A549 (cell line): ENCODE results near the gene PTPN6.

ENCODE experiments used
- CEBPB ChIP-seq, 2 experiments: fragments of >200 bp in 1 of 2; sonication (Bioruptor Twin) in 1 of 2; formaldehyde crosslinking in 1 of 2; IDR thresholded peaks; 2 replicates each; pipeline ENCODE4 v1.6.1; 2012 to 2016
- CTCF ChIP-seq: fragments of >200 bp; sonication (Bioruptor Twin); formaldehyde crosslinking; IDR thresholded peaks from 3 replicates; pipeline ENCODE4 v1.5.1; 2016
- EP300 ChIP-seq, 2 experiments: fragments of >200 bp; sonication (Bioruptor Twin); formaldehyde crosslinking; IDR thresholded peaks; 2 replicates in 1 of 2; 3 replicates in 1 of 2; pipeline ENCODE4 v1.6.1; 2016 to 2017
- MAX ChIP-seq: IDR thresholded peaks from 2 replicates; pipeline ENCODE4 v1.6.1; 2012
- MAZ ChIP-seq: fragments of 150-350 bp; IDR thresholded peaks from 2 replicates; pipeline ENCODE4 v1.6.1; 2014; ENCODE audit warnings: antibody characterized with exemption, low read depth, low read length, borderline replicate concordance
- POLR2A ChIP-seq: IDR thresholded peaks from 2 replicates; pipeline ENCODE4 v1.6.1; 2012; ENCODE audit warnings: mild to moderate bottlenecking, low read length
- SREBF2 ChIP-seq: fragments of 450-650 bp; IDR thresholded peaks from 2 replicates; pipeline ENCODE4 v1.6.1; 2014; ENCODE audit warnings: mild to moderate bottlenecking, moderate library complexity
- USF2 ChIP-seq: fragments of 450-650 bp; IDR thresholded peaks from 2 replicates; pipeline ENCODE4 v1.6.1; 2014; ENCODE audit warnings: antibody characterized with exemption

GRCh38 chr12:6965714-6966113, 14.6 kb downstream of the PTPN6 start:
- TF ChIP-seq CTCF (no peak), MAX (no peak), EP300 (IDR thresholded peaks at IDR 0.05) (no peak), CEBPB (IDR thresholded peaks at IDR 0.05) (no peak), POLR2A (no peak), MAZ (no peak), SREBF2 (no peak), USF2 (no peak)
